Heart left ventricle (tissue), 13 donors: ENCODE results near the gene STYXL2.

ENCODE experiments used
- POLR2A ChIP-seq, 2 donors: fragments of 450-650 bp; IDR thresholded peaks; one replicate each; pipeline ENCODE4 v1.6.1; 2017; ENCODE audit warnings: antibody characterized with exemption in 2 of 2, mild to moderate bottlenecking in 2 of 2, moderate library complexity in 2 of 2
- TF ChIP-seq, protein P1 (sequence below), 12 donors: fragments of 200-600 bp; sonication (generic) in 4 of 12; IDR thresholded peaks; one replicate each; pipeline versions ENCODE4 v1.5.0 to v1.8.0; 2018 to 2022; ENCODE audit warnings: antibody characterized with exemption in 12 of 12, mild to moderate bottlenecking in 5 of 12
- donor health status: ischemic (EF 13 %, LVEDD 7.1; RV severe dilation, severe dysfunction).
- donor health status: DM: no; HTN: yes; CAD: no.
- donor health status: DM: no; HTN: no; CAD: no.
- donor health status: ischemic (EF 25% LVEDD 6.9; RV normal size, moderate dysfunction).
- donor health status: ischemic (EF 25% LVEDD 5.7; RV mildly dilated, moderate dysfunction).
- donor health status: ischemic (EF 35%, LVEDD 5.7; RV mildly dilated, moderate dysfunction).
- donor health status: nonischemic (EF 11% LVEDD 7.7; RV severe dilation, severe dysfunction).
- donor health status: DM: yes; HTN: yes; CAD: no.
- donor health status: PGD.
- donor health status: ischemic (EF 29% LVEDD 5.4; RV normal size, mild dysfunction).
- donor health status: nonischemic (EF 23%, LVEDD 6.1; RV moderate dilation, normal function).

- TF ChIP-seq, protein P1, sequence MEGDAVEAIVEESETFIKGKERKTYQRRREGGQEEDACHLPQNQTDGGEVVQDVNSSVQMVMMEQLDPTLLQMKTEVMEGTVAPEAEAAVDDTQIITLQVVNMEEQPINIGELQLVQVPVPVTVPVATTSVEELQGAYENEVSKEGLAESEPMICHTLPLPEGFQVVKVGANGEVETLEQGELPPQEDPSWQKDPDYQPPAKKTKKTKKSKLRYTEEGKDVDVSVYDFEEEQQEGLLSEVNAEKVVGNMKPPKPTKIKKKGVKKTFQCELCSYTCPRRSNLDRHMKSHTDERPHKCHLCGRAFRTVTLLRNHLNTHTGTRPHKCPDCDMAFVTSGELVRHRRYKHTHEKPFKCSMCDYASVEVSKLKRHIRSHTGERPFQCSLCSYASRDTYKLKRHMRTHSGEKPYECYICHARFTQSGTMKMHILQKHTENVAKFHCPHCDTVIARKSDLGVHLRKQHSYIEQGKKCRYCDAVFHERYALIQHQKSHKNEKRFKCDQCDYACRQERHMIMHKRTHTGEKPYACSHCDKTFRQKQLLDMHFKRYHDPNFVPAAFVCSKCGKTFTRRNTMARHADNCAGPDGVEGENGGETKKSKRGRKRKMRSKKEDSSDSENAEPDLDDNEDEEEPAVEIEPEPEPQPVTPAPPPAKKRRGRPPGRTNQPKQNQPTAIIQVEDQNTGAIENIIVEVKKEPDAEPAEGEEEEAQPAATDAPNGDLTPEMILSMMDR (IDR thresholded peaks at IDR 0.05), result peak in 8 of 12 donors; percentile 10 to 50 (median 31)
- no peak for TF ChIP-seq POLR2A (IDR thresholded peaks at IDR 0.05)
Observed at GRCh38 chr1:167052389-167052788, 41.5 kb upstream of the STYXL2 start.
